Neural crest cell (in vitro differentiated cells): Measurements from ENCODE around the gene LRMDA. TPM values are rescaled to one million over a fixed set of nuclear protein-coding genes. Genes with fewer than 3 reads are reported as not detected.

Experiments used
- DNase-seq: peaks from one replicate; pipeline ENCODE4 v3.0.0; 2021; ENCODE audit warnings: low read depth, mixed read lengths, low spot score
- H3K27ac Mint-ChIP-seq: one replicate; pipeline ENCODE4 v1.8.0; 2021; ENCODE audit warnings: mild to moderate bottlenecking, mixed read lengths; ENCODE audit not compliant: unreplicated experiment
- H3K27me3 Mint-ChIP-seq: 2 replicates; pipeline ENCODE4 v1.8.0; 2021; ENCODE audit warnings: low read depth, mild to moderate bottlenecking, mixed read lengths
- H3K36me3 Mint-ChIP-seq: 2 replicates; pipeline ENCODE4 v1.8.0; 2021; ENCODE audit warnings: low read depth, mild to moderate bottlenecking, mixed read lengths
- H3K4me1 Mint-ChIP-seq: 2 replicates; pipeline ENCODE4 v1.8.0; 2021; ENCODE audit warnings: mixed read lengths
- H3K4me3 Mint-ChIP-seq: one replicate; pipeline ENCODE4 v1.8.0; 2021; ENCODE audit warnings: mild to moderate bottlenecking, mixed read lengths
- H3K9me3 Mint-ChIP-seq: 2 replicates; pipeline ENCODE4 v1.8.0; 2021; ENCODE audit warnings: mixed read lengths
- CTCF ChIP-seq: fragments of 200-600 bp; sonication (generic); conservative IDR thresholded peaks from 2 replicates; pipeline ENCODE4 v1.5.0; 2021; ENCODE audit warnings: antibody characterized with exemption, mild to moderate bottlenecking
- total RNA-seq: library from RNA; stranded (reverse); gene quantifications from 2 replicates; pipeline ENCODE4 v1.2.1, GENCODE V29; 2021

LRMDA gene
- total RNA-seq, 1 donor from 2014 or later, result 3.1 TPM

- no peak overlapping the region for H3K27ac Mint-ChIP-seq
- no peak overlapping the region for H3K4me3 Mint-ChIP-seq
- TF ChIP-seq CTCF, result no peak
- DNase-seq, result no peak
- H3K36me3 Mint-ChIP-seq, result no peaks in the 10 kb centered on the region
- no peaks in the 10 kb centered on the region for H3K27me3 Mint-ChIP-seq
- H3K9me3 Mint-ChIP-seq, result no peaks in the 10 kb centered on the region
- no peaks in the 10 kb centered on the region for H3K4me1 Mint-ChIP-seq
These were observed 1010.7 kb downstream of the LRMDA start for GRCh38 chr10:76442113-76442512.

GRCh38 chr10:76444034-76444800, 1012.8 kb downstream of the LRMDA start:
- H3K9me3 Mint-ChIP-seq, result no peaks in the 10 kb centered on the region
- H3K27ac Mint-ChIP-seq, result no peak overlapping the region
- no peak for DNase-seq
- no peaks in the 10 kb centered on the region for H3K27me3 Mint-ChIP-seq
- no peaks in the 10 kb centered on the region for H3K36me3 Mint-ChIP-seq
- H3K4me1 Mint-ChIP-seq, result no peaks in the 10 kb centered on the region
- no peak for TF ChIP-seq CTCF
- H3K4me3 Mint-ChIP-seq, result no peak overlapping the region

GRCh38 chr10:76447578-76447977, 1016.2 kb downstream of the LRMDA start:
- no peak for DNase-seq
- Mint-ChIP-seq H3K4me1 (no peaks in the 10 kb centered on the region), H3K9me3 (no peaks in the 10 kb centered on the region), H3K27ac (no peak overlapping the region), H3K4me3 (no peak overlapping the region), H3K36me3 (no peaks in the 10 kb centered on the region), H3K27me3 (no peaks in the 10 kb centered on the region)
- TF ChIP-seq CTCF, result no peak

GRCh38 chr10:76451911-76452310, 1020.5 kb downstream of the LRMDA start:
- H3K4me3 Mint-ChIP-seq, result no peak overlapping the region
- no peak overlapping the region for H3K27ac Mint-ChIP-seq
- H3K9me3 Mint-ChIP-seq, result peaks cover 8% of the 10 kb centered on the region
- H3K27me3 Mint-ChIP-seq, result no peaks in the 10 kb centered on the region
- no peak for DNase-seq
- no peaks in the 10 kb centered on the region for H3K4me1 Mint-ChIP-seq
- TF ChIP-seq CTCF, result no peak
- H3K36me3 Mint-ChIP-seq, result no peaks in the 10 kb centered on the region

- TF ChIP-seq CTCF, result no peak
- no peak overlapping the region for H3K27ac Mint-ChIP-seq
- H3K4me1 Mint-ChIP-seq, result no peaks in the 10 kb centered on the region
- H3K9me3 Mint-ChIP-seq, result peaks cover 12% of the 10 kb centered on the region
- peaks cover 4% of the 10 kb centered on the region for H3K36me3 Mint-ChIP-seq
- H3K4me3 Mint-ChIP-seq, result no peak overlapping the region
- no peaks in the 10 kb centered on the region for H3K27me3 Mint-ChIP-seq
- no peak for DNase-seq
These were observed 1021.9 kb downstream of the LRMDA start for GRCh38 chr10:76453332-76453731.
